Nephron progenitor cell (in vitro differentiated cells): ENCODE data around the gene ABHD1.

ENCODE experiments used
- DNase-seq: peaks from one replicate; pipeline ENCODE4 v3.0.0; 2021
- H3K27ac Mint-ChIP-seq: 2 replicates; pipeline ENCODE4 v1.8.0; 2021; ENCODE audit warnings: mild to moderate bottlenecking, moderate library complexity, mixed read lengths
- H3K27me3 Mint-ChIP-seq: 2 replicates; pipeline ENCODE4 v1.8.0; 2021; ENCODE audit warnings: mild to moderate bottlenecking, low read depth, mixed read lengths; ENCODE audit not compliant: poor library complexity
- H3K36me3 Mint-ChIP-seq: 2 replicates; pipeline ENCODE4 v1.8.0; 2021; ENCODE audit warnings: low read depth, mixed read lengths
- H3K4me1 Mint-ChIP-seq: 2 replicates; pipeline ENCODE4 v1.8.0; 2021; ENCODE audit warnings: mixed read lengths
- H3K4me3 Mint-ChIP-seq: 2 replicates; pipeline ENCODE4 v1.8.0; 2021; ENCODE audit warnings: mild to moderate bottlenecking, moderate library complexity, mixed read lengths
- H3K9me3 Mint-ChIP-seq: 2 replicates; pipeline ENCODE4 v1.8.0; 2021; ENCODE audit warnings: mild to moderate bottlenecking, moderate library complexity, mixed read lengths
- CTCF ChIP-seq: fragments of 200-600 bp; sonication (generic); IDR thresholded peaks from 2 replicates; pipeline ENCODE4 v1.5.0; 2021; ENCODE audit warnings: antibody characterized with exemption

Gene ABHD1

DNA sequence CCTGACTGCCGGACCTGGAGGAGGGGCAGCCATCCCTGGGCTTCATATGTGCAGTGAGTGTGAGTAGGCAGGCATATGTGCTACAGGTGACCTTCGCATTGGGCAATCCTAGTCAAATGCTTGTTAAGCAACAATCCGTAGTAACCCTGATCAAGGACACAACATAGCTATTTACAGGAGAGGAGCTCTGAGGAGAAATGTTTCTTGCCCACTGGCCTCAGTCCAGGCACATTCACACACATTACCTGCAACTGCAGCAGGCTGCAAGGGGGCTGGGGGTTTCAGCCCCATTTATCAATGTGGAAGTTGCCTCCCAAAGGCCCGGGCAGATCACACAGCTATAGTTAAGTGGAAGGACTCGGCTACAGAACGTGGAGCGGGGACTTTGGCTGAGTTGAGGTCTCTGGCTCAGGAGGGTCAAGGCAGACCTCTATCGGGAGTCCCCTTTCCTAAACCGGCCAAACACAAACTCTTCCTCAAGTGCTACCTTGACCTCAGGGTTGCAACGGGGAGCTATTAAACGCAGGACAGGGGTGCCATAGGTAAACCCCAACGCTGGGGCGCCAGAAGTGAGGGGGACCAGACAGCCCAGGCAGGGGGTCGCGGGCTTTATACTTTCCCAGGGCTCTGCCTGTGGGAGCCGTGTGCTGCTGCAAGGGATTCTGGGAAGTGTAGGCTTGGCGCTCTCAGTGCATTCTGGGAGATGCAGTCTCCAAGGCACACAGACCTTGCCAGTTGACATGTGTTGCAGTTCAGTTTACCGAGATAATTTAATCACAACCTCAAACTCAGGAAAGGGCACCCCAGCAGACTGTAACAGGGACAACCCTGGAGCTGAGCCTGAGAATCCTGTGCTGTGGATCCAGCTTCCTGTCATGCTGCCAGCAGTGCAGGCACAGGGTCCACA lies 27.6 kb upstream of the ABHD1 start:
- Mint-ChIP-seq H3K4me1 (peaks cover 44% of the 10 kb centered on the region), H3K27ac (no peak overlapping the region), H3K4me3 (peak overlapping the region; percentile 59), H3K36me3 (no peaks in the 10 kb centered on the region), H3K9me3 (no peaks in the 10 kb centered on the region), H3K27me3 (peaks cover 25% of the 10 kb centered on the region)
- peak; percentile 56 for DNase-seq
- no peak for TF ChIP-seq CTCF

GRCh38 chr2:27096748-27097297 lies 26.8 kb upstream of the ABHD1 start:
- H3K27ac Mint-ChIP-seq, result peak overlapping the region; percentile 83
- peaks cover 22% of the 10 kb centered on the region for H3K27me3 Mint-ChIP-seq
- peaks cover 39% of the 10 kb centered on the region for H3K4me1 Mint-ChIP-seq
- no peak for TF ChIP-seq CTCF
- H3K9me3 Mint-ChIP-seq, result no peaks in the 10 kb centered on the region
- H3K4me3 Mint-ChIP-seq, result no peak overlapping the region
- no peak for DNase-seq
- H3K36me3 Mint-ChIP-seq, result no peaks in the 10 kb centered on the region

DNA sequence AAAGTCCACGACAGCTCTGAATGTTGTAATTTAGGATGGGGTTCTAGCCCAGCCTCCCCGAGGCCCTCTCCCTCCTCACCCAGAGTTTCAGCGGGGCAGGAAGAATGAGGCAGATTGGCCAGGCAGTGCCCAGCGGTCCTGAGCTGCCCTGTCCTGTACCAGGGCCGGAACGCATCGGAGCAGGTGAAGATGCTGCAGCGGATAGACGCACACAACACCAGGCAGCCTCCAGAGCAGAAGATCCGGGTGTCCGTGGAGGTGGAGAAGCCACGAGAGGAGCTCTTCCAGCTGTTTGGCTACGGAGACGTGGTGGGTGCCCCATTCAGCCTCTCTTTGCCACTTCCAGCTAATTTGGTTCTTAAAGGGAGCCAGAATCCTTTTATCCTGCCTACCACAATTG lies 26.3 kb upstream of the ABHD1 start:
- Mint-ChIP-seq H3K36me3 (no peaks in the 10 kb centered on the region), H3K9me3 (no peaks in the 10 kb centered on the region), H3K27me3 (peaks cover 22% of the 10 kb centered on the region), H3K4me3 (no peak overlapping the region), H3K27ac (no peak overlapping the region), H3K4me1 (peaks cover 34% of the 10 kb centered on the region)
- no peak for DNase-seq
- TF ChIP-seq CTCF, result no peak

DNA sequence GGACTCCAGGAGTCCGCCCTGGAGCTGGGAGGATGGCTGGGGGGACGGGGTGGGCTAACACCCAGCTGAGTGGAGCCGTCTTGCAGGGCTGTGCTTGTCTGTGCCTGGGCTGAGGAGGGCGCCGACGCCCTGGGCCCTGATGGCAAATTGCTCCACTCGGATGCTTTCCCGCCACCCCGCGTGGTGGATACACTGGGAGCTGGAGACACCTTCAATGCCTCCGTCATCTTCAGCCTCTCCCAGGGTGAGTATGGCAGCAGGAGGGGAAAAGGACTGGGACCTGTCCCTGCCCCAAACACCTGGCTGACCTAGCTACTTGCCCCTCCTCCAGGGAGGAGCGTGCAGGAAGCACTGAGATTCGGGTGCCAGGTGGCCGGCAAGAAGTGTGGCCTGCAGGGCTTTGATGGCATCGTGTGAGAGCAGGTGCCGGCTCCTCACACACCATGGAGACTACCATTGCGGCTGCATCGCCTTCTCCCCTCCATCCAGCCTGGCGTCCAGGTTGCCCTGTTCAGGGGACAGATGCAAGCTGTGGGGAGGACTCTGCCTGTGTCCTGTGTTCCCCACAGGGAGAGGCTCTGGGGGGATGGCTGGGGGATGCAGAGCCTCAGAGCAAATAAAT lies 24.2 kb upstream of the ABHD1 start:
- H3K9me3 Mint-ChIP-seq, result no peaks in the 10 kb centered on the region
- no peak overlapping the region for H3K27ac Mint-ChIP-seq
- no peak for DNase-seq
- H3K4me1 Mint-ChIP-seq, result peaks cover 27% of the 10 kb centered on the region
- H3K4me3 Mint-ChIP-seq, result no peak overlapping the region
- TF ChIP-seq CTCF, result no peak
- H3K36me3 Mint-ChIP-seq, result no peaks in the 10 kb centered on the region
- H3K27me3 Mint-ChIP-seq, result peaks cover 22% of the 10 kb centered on the region

DNA sequence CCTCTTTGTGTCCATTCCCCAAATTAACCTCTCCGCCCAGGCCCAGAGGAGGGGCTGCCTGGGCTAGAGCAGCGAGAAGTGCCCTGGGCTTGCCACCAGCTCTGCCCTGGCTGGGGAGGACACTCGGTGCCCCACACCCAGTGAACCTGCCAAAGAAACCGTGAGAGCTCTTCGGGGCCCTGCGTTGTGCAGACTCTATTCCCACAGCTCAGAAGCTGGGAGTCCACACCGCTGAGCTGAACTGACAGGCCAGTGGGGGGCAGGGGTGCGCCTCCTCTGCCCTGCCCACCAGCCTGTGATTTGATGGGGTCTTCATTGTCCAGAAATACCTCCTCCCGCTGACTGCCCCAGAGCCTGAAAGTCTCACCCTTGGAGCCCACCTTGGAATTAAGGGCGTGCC lies 23.6 kb upstream of the ABHD1 start:
- TF ChIP-seq CTCF, result no peak
- H3K4me1 Mint-ChIP-seq, result peaks cover 27% of the 10 kb centered on the region

More for the DNA sequence above, 23.6 kb upstream of the ABHD1 start:
- Mint-ChIP-seq H3K36me3 (no peaks in the 10 kb centered on the region), H3K4me3 (no peak overlapping the region), H3K27me3 (peaks cover 22% of the 10 kb centered on the region), H3K27ac (no peak overlapping the region), H3K9me3 (no peaks in the 10 kb centered on the region)
- no peak for DNase-seq
